GM19023 (cell line): ENCODE measurements around the gene SART3.
"Not testable (repeated sequence)": the region's sequence is repeated elsewhere in the genome, so short reads cannot be mapped to it uniquely, and the experiment has no call there.

Source experiments
- ATAC-seq: cut with Tn5 transposase; IDR thresholded peaks from one replicate; pipeline ENCODE4 v1.9.1; 2021; ENCODE audit warnings: mild to moderate bottlenecking, moderate library complexity; ENCODE audit not compliant: unreplicated experiment

The SART3 gene

DNA sequence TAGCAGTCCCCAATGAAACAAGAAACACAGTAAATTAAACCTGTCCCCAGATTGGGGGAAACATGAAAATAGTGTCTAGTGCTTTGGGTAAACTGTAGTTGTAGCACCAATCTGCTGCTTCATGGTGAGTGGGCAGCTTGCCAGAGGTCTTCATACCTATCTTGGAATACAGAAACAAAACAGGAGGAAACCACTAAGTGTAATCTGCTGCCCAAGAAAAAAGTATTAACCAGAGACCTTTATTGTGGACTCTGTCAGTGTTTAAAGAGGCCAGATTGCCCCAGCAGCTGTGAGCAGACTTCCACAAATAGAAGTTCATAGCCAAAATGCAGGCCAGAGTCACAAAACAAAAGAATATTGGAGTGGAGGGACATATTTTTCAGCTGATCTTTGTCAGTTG is 3.8 kb upstream of the SART3 start:
- no peak for ATAC-seq

DNA sequence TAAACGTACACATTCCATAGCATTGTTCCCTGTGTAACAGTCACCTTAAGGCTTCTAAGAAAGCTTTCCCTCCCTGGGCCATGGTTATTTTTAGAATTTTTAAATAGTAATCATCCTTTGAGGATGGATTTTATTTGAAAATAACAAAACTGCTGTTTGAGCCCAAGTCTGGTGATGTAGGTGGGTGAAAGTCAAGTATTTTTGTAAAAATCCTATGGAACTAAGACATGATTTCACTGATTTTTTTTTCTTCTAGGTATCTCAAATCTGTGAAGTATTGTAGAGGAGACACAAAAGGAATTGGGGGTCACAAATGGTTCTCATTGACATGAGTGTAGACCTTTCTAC is 2.8 kb upstream of the SART3 start:
- no peak for ATAC-seq

DNA sequence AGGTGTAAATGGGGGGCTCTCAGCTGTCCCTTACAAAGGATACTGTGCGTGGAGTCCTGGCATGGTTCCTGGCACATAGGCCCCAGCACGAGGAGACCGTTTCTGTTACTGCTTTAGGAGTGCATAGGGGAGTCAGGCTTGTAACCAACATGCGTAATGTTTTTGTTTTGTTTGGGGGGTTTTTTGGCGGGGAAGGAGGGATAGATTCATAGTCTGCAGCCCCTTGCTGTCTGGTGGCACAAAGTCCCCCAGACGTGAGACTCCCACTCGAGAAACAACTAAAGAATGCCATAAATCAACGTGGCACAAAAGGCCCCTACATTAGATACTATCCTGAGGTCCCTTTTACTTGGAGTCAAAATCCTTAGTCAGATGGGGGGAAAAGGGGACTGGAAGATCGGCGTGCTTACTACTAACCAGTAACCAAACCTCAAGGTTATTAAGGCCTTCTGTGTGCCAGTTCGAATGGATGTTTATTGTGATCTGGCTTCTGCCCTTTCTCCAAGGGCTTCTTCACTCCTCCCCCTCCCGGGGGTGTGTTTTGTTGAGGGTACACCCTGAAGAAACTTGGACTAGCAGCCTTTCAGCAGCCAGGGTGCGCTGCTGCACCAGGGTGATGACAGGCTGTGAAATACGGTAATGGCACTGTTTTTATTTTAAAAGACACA is 2.3 kb upstream of the SART3 start:
- peak; percentile 42 for ATAC-seq

DNA sequence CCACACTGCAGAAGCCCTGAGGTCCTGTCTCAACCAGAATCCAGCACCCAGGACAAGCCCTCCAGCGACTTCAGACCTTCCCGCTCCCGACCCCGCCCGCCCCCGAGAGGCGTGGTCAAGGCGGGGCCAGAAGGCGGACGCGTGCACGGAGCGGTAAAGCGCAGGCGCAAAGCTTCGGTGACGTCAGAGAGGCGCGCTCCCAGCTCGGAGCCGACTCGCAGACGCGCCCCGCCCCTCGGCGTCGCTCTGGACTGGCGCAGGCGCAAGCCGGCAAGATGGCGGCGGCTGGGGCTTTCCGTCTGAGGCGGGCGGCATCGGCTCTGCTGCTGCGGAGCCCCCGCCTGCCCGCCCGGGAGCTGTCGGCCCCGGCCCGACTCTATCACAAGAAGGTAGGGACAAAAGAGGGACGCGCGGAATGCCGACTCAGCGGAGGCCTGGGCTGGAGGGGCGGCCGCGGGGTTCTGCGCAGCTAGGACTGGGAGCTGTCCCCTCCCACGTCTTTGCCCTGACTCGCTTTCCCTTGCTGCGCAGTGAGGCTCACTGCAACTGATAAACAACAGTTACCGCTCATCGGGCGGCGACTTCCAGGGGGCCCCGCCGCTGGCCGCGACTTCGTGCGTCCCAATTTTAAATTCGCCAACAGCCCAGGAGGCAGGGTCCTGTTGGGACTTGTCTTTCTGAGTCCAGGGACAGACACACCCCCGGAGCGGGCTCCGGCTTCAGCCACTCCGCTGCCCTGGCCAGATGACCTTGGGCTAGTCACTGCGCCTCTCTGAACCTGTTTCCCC is 1.6 kb upstream of the SART3 start, which contains the start of gene ISCU:
TSS of gene ISCU (plus strand) at position 249 of the 788 bp plus-strand sequence. CDS start at position 276, 27 bp downstream.
- ATAC-seq: peak; percentile 59

DNA sequence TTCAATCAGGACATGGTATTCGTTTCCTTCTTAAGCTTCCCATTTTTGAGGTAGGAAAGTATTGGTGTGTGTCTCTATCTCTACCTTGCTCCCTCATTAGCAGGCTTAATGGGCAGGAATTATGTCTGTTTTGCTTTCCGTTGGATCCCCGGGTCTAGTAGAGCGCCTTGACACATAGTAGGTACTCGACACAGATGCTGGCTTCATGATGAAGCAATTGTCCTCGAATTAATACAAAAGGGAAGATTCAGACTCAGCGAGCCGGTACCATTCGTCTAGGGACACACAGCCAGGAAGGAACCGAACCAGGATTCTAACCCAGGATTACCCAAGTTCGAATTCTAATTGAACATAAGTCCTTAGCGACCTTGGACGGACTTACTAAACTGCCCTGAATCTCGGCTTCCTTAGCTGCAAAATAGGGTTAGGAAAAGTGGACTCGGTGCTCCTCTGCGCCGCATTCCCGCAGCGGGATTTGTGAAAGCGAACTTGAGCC is 927 bp upstream of the SART3 start:
- ATAC-seq: no peak

DNA sequence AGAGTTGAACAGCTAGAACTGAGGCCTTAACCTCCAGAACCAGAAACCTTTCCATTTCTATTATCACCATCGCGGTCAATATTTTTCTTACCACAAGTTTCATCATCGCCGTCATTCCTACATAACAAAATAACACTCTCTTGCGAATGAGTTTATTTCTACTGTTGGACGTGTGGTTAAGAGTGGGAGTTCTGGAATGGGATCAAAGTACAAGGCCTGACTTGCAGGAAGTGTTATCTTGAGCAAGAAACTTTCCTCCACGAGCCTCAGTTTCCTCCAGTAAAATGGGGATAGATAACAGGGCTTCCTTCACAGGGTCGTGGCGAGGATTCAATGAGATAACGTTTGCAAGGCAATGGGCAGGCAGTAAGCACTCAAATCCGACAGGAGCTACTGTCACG is 652 bp downstream of the SART3 start:
- no peak for ATAC-seq

DNA sequence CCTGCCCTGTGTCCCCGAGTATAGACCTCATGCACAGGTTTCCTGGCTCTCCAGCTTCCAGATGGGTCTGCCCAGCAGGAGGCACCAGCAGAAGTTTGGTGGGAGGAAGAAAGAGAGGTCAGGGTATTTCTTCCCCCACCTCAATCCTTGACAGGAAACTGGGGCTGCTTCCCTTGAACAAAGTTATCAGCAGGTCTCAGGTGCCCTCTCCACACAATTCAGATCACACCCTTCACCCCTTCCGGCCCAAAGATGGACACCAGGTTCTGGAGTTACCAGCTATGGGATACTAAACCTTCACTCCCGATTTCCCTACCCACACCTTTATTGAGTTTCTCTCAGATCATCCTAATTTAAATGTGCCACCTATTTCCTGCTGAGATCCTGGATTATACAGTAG is 1.2 kb downstream of the SART3 start:
- ATAC-seq: no peak

DNA sequence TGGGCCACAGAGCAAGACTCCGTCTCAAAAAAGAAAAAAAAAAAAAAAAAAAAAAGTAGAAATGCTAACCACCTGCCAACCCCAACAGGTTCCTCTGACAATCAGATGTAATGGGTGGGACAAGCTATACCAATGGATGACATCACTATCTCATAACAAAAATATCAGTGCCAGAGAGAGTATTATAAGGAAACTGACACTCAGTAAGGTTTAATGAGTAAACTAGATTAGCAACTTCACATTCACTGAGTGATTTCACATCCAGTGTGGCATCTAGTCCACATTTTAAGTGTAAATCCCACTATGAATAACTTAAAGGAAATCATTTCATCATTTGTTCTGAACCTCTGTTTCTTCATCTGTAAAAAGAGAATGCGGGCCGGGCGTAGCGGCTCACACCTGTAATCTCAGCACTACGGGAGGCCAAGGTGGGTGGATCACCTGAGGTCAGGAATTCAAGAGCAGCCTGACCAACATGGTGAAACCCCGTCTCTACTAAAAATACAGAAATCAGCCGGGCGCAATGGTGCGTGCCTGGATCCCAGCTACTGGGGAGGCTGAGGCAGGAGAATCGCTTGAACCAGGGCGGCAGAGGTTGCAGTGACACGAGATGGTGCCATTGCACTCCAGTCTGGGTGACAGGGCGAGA is 1.8 kb downstream of the SART3 start:
- ATAC-seq: no peak

DNA sequence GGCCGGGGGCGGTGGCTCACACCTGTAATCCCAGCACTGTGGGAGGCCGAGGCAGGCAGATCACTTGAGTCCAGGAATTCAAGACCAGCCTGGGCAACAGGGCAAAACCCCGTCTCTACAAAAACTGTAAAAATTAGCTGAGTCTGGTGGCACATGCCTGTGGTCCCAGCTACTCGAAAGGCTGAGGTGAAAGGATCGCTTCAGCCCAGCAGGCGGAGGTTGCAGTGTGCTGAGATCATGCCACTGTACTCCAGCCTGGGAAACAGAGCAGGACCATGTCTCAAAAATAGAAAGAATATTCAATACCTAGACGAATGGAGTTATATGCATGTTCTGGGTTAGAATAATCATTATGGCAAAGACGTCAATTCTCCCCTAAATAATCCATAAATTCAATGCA is 5.6 kb downstream of the SART3 start:
- ATAC-seq: not testable (repeated sequence)

DNA sequence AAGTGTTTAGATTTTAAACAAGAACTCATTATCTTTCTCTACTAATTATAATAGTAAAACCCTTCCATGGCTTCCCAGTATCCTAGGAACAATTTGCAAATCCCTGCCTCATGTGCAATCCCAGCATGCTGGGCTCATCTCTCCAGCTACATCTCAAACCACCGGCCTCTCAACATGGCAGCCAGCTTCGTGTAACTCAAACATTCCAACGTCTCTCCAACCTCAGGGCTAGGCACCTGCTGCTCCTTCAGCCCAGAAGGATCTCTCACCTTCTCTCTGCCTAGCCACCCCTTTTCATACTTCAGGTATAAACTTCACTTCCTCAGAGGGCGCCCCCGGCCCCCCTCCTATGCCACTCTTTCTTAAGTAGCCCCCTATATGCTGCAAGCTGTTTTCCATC is 7.2 kb downstream of the SART3 start:
- ATAC-seq: no peak

DNA sequence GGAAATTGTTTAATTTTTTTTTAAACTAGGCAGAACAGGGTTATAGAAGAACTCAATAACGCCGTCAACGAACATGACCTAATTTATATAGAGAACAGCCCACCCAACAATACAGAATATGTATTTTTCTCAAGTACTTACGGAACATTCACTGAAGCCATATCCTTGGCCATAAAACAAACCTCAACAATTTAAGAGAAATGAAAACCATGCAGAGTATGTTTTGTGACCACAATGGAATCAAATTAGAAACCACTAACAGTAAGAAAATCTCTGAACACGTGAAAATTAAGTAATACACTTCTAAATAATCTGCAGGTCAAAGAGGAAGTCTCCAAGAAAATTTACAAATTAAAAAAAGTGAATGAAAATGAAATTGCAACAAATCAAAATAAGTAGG is 9.4 kb downstream of the SART3 start:
- no peak for ATAC-seq

DNA sequence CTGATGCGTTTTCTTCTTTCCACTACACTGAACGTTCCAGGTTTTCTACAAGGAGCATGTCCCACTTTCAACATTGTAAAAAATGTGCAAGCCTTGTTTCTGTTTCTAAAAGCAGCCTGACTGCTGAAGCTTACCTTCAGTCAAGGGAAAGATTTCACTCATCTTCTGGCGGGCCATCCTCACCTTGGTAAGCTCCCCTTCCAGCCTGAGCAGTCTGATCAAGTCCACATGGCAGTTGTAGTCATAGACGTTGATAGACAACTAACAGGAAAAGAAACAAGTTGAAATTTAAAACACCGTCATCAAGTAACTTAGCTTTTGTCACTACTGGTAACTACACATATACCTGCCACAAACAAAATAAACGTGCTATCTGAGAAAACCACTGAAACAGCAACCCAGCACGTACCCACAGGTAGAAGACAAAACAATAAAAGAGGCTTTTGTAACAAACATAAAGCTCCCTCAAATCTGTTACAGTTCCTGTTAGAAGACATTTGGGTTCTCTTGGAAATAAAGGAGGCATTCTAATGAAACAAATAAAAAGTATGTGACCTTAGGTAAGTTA is 11.9 kb downstream of the SART3 start:
- no peak for ATAC-seq

DNA sequence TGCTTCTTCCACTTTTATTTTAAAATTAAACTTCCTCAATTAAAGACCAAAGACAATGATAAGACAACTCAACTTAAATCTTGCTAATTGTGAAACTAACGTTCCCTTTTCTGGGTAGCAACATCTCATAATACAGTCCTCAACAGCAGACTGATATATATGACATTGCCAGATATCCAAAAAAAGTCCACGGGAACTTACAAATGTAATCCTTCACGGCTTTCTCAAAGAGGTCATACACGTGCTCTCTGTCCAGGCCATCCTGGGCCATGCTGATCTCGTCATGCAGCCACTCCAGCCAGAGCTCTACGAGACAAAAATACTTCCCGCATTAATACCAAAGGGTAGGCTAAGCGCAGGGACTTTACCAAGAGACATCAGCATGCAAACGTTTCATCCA is 13.3 kb downstream of the SART3 start:
- no peak for ATAC-seq

DNA sequence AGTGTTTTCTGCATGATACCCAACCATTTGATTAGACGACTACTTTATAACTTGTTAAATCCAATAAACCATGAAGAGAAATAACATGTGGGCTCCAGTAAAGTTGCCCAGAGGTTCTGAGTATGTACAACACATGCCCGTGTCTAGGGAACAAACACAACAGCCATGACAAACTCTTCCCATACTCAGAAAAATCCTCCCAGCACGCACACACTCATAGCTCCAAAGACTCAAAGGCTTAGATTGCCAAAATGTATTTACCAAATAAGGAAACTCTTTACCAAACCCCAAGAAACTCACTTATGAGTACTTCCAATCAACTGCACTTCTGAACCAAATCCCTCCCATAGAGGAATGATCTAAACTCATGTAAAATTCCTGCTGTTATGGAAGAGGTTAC is 17.3 kb downstream of the SART3 start:
- no peak for ATAC-seq

DNA sequence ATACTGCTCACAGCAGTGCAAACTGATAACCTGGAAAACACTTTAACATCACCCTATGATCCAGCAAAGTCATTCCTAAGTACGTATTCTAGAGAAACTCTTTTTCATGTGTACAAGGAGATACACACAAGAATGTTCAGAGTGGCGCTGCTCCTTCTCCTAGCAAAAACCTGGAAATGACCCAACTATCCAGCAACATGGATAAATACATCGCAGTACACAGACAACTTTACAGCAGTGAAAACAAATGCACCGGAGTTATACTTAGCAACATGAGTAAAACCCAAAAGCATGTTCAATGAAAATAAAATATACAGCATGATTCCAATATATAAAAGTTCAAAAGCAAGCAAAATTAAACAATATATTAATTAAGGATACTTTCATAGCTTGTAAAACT is 18.7 kb downstream of the SART3 start:
- no peak for ATAC-seq

DNA sequence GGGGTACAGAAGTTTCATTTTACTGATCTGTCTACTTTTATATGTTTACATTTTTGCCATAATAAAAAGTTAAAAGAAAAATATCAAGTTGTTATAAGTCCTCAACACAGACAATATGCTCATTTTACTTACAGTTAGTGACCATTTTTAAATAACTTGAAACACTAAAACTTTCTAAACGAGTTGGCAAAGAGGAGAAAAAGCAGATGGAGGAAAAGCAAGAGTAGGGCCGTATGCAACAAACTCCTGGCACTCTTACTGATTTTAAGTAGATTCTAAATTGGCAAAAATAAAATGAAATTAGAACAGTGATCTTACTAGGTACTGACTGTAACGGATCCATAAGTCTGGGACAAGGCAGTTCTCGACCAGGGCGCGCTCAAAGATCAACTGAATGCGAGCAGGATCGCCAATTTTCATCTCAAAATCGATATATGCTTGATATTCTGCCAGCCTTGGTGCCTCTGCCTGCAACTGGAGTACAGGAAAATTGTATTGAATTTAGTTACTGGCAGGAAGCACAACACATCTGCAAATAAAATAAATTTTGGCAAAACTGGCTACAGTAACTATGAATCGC is 22.3 kb downstream of the SART3 start:
- ATAC-seq: no peak

DNA sequence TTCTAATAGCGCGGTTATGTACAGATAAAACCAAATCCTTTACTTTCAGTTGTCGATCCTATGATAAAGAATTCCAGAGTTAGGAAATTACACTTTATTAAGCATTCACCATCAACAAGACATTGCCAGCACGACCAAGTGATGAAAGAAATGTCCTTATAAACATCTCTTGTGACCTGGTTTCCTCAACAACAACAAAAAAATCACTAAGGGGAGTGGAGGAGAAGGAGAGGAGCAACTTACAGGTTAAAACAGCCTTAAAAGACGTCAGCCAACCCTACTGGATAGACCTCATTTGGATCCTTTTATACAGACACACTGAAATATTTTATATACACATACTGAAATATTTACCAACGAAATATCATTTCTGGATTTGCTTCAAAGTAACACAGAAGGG is 22.8 kb downstream of the SART3 start:
- ATAC-seq: no peak

DNA sequence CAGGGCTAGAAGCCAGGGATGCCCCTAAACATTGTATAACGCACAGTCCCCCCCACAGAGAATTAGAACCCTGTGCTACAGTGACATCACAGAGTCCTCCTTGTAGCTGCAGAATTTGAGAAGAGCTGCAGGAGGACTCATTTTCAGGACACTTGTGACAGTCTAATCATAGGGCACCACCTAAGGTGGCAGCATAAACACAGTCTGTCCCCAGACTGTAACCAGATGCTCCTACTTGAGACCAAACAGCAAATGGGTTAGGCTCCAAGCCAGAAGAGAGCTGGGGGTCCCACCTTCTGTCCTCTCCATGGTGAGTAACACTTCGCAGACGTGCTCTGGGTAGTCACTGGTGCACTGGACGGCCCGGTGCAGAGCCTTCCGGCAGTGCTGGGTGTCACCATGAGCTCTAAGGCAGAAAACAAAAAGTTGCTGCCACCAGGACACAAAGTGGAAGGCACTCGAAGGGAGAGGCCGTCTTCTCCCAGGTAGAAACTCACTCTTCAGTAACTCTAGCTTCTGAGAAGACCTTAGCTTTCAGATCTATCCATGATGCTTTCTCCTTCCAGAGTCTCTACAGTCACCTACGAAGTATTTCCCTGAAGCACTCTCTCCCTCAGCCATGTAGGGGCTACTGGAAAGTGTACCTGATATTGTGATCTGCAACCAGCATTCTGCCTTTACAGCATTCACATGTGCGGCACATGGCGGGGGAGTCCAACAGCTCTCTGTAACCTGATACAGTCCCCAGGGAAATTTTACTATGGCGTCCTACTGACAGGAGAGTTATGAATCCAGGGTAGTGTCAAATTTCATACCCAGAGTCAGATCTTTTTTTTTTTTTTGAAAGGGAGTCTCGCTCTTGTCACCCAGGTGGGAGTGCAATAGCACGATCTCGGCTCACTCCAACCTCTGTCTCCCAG is 28.8 kb downstream of the SART3 start:
- no peak for ATAC-seq

DNA sequence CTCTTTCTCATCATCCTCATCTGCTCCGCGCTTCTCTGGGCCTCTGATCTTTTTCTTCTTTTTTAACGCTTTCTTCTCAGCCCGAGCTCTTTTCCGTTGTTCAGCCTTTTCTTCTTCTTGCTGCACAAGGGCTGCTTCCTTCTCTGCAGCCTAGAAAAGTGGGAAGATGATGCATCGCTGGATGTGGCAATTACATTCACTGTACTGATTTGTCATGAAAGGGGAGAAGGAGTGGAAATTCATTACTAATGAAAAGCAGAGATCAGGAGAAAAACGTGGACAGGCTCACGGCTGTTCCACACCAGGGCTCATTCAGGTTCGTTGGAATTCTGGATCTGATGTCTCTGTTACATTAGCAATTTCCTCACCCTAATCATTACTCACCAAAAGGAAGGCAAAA is 30.8 kb downstream of the SART3 start:
- ATAC-seq: no peak

DNA sequence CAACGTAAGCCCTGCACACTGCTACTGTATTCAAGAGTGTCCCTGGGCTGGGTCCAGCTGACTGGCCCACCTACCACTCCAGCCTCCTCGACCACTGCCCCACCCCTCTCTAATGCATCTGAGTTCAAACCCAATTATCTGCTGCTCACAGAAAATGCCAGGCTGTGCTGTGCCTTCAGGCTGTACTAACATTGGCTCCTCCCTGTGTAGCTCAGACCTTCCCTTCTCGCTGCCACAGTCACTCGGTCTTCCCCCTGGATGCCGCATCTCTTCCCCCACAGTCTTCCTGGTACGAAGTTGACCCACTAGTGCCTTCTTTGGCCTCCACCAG is 33.8 kb downstream of the SART3 start:
- no peak for ATAC-seq
